Measurements from ENCODE around the gene MACROD2.

Gene MACROD2

GRCh38 chr20:15675061-15675514 is 1679.8 kb downstream of the MACROD2 start:
- no peak for DNase-seq

- DNase-seq = no peak
These were observed 1680.6 kb downstream of the MACROD2 start for GRCh38 chr20:15675813-15676484.

GRCh38 chr20:15676815-15677214 is 1681.5 kb downstream of the MACROD2 start:
- no peak for DNase-seq

- no peak for DNase-seq
These were observed 1687.4 kb downstream of the MACROD2 start for GRCh38 chr20:15682690-15683089.

- no peak for DNase-seq
These were observed 1697.3 kb downstream of the MACROD2 start for GRCh38 chr20:15692570-15692969.

GRCh38 chr20:15699431-15700146 is 1704.3 kb downstream of the MACROD2 start:
- DNase-seq = no peak

GRCh38 chr20:15700147-15700765 is 1704.9 kb downstream of the MACROD2 start:
- no peak for DNase-seq

- DNase-seq = no peak
These were observed 1706.8 kb downstream of the MACROD2 start for GRCh38 chr20:15702161-15702560.

GRCh38 chr20:15703171-15703911 is 1708.0 kb downstream of the MACROD2 start:
- DNase-seq = no peak

- no peak for DNase-seq
These were observed 1710.7 kb downstream of the MACROD2 start for GRCh38 chr20:15705975-15706374.

GRCh38 chr20:15706719-15707118 is 1711.4 kb downstream of the MACROD2 start:
- no peak for DNase-seq

GRCh38 chr20:15708984-15709598 is 1713.8 kb downstream of the MACROD2 start:
- DNase-seq = no peak

GRCh38 chr20:15710636-15711035 is 1715.3 kb downstream of the MACROD2 start:
- DNase-seq = no peak

GRCh38 chr20:15711177-15711576 is 1715.9 kb downstream of the MACROD2 start:
- DNase-seq = no peak

- DNase-seq = no peak
These were observed 1720.9 kb downstream of the MACROD2 start for GRCh38 chr20:15716256-15716655.

- DNase-seq = no peak
These were observed 1731.1 kb downstream of the MACROD2 start for GRCh38 chr20:15726416-15726815.

- no peak for DNase-seq
These were observed 1738.7 kb downstream of the MACROD2 start for GRCh38 chr20:15734052-15734451.

- no peak for DNase-seq
These were observed 1743.7 kb downstream of the MACROD2 start for GRCh38 chr20:15739035-15739434.

- DNase-seq = no peak
These were observed 1744.9 kb downstream of the MACROD2 start for GRCh38 chr20:15740046-15740775.

- DNase-seq = no peak
These were observed 1746.8 kb downstream of the MACROD2 start for GRCh38 chr20:15742087-15742486.

GRCh38 chr20:15742627-15743026 is 1747.3 kb downstream of the MACROD2 start:
- DNase-seq = no peak

Measured in CD4-positive, alpha-beta T cell treated with Interleukin-4 for 4 hours (primary cell).